AG04449 (cell line): Measurements from ENCODE around the gene USF2.
"Not testable (repeated sequence)": the region's sequence is repeated elsewhere in the genome, so short reads cannot be mapped to it uniquely, and the experiment has no call there.

Experiments used
- CTCF ChIA-PET: fragments of 350-600 bp; formaldehyde crosslinking; extraction: SDS; loops from one replicate; lab custom pipeline; 2021; ENCODE audit warnings: antibody characterized with exemption; lab: Yijun Ruan, JAX
- POLR2A ChIA-PET: fragments of 400-600, 350-600 bp; formaldehyde crosslinking; extraction: SDS; loops from one replicate; lab custom pipeline; 2020; ENCODE audit warnings: antibody characterized with exemption, inconsistent platforms; lab: Yijun Ruan, JAX
- DNase-seq: peaks from one replicate; pipeline ENCODE4 v3.0.0-alpha.2; 2010; ENCODE audit warnings: low read depth, low spot score
- H3K4me3 ChIP-seq: 2 replicates; pipeline ENCODE4 v1.5.1; 2011; ENCODE audit warnings: low read depth, mild to moderate bottlenecking, control low read depth, low read length
- CTCF ChIP-seq: IDR thresholded peaks from one replicate; pipeline ENCODE4 v1.5.1; 2011; ENCODE audit warnings: mild to moderate bottlenecking, moderate library complexity, low read length, control low read depth, inconsistent platforms; ENCODE audit not compliant: insufficient read depth; ENCODE audit errors: missing control alignments

USF2 gene

GRCh38 chr19:35268536-35269437, at the start of gene USF2:
Gene USF2 (plus strand): TSS chr19:35268962. CDS start chr19:35269102, 140 bp downstream.
- peak within 1 kb of the TSS; percentile 82 for H3K4me3 ChIP-seq
- no peak for TF ChIP-seq CTCF
- ChIA-PET POLR2A (interaction anchor here (0.6 kb wide), 1 partner anchor 17 kb away, joined by 3 read pairs; no protein-coding TSS in a partner anchor), CTCF (interaction anchor here (1.0 to 1.6 kb wide), 6 partner anchors 9 to 127 kb away, joined by 3 to 8 read pairs (median 4); no protein-coding TSS in a partner anchor)
- no peak for DNase-seq

- ChIA-PET CTCF (no interaction called here), POLR2A (no interaction called here)
- H3K4me3 ChIP-seq, result no peak overlapping the region
- DNase-seq, result no peak
- no peak for TF ChIP-seq CTCF
Measured at GRCh38 chr19:35219008-35219407, 49.8 kb upstream of the USF2 start.

GRCh38 chr19:35220315-35220921, 48.3 kb upstream of the USF2 start:
- POLR2A ChIA-PET, result no interaction called here

GRCh38 chr19:35220973-35221590, 47.7 kb upstream of the USF2 start:
- POLR2A ChIA-PET, DNase-seq, CTCF ChIA-PET, H3K4me3 ChIP-seq: not testable (repeated sequence)

More at GRCh38 chr19:35220315-35220921, 48.3 kb upstream of the USF2 start:
- TF ChIP-seq CTCF, result no peak
- CTCF ChIA-PET, result no interaction called here
- DNase-seq, result no peak
- H3K4me3 ChIP-seq, result no peak overlapping the region

GRCh38 chr19:35222373-35223015, 46.3 kb upstream of the USF2 start:
- H3K4me3 ChIP-seq, result no peak overlapping the region
- ChIA-PET POLR2A (no interaction called here), CTCF (no interaction called here)

More at GRCh38 chr19:35222373-35223015, 46.3 kb upstream of the USF2 start:
- DNase-seq, result no peak
- no peak for TF ChIP-seq CTCF
